ENCODE results near the gene NR1D2. TPM values are rescaled to one million over a fixed set of nuclear protein-coding genes. Genes with fewer than 3 reads are reported as not detected.

NR1D2 gene
- total RNA-seq, 1 donor from 2014 or later: 20.7 TPM

DNA sequence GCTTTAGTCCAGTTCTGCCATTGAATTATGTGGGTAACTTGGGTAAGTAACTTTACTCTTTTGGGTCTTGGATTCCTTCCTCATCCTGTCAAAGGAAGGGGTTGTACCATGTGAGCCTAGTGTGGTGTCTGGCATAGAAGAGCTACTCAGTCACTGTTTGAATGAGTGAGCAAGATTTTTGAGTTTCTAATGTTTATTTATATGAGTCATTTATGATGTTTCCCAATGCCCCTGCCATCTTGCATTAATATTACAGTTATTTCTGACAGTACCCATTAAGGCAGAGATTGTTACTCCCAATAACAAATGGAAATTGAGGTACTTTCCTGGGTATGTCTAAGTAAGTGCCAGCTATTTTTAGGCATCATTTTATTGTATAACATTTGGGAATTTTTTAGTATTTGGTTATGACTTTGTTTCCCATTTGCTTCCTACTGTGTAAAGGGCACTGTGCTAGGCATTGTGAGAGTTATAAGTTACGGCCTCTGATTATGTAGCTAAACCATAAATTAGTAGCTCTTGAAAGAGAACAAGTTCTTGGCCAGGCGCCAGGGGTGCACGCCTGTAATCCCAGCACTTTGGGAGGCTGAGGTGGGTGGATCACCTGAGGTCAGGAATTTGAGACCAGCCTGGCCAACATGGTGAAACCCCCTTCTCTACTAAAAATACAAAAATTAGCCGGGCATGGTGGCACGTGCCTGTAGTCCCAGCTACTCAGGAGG is 23.5 kb downstream of the NR1D2 start:
- Histone ChIP-seq H4K20me1 (ENCODE audit: insufficient read depth, low read length) (no peaks in the 10 kb centered on the region), H3K4me3 (ENCODE audit: insufficient read depth, low read depth, low read length) (no peak overlapping the region), H3K27ac (ENCODE audit: low read depth, low read length) (no peak overlapping the region), H3K4me1 (ENCODE audit: insufficient read depth, low read length) (no peaks in the 10 kb centered on the region), H2AFZ (ENCODE audit: low read depth, low read length) (no peak overlapping the region), H3K9ac (ENCODE audit: low read length) (no peak overlapping the region), H3K9me3 (ENCODE audit: insufficient read depth, low read depth, low read length) (no peaks in the 10 kb centered on the region), H3K79me2 (ENCODE audit: insufficient read depth, low read length) (no peaks in the 10 kb centered on the region), H3K27me3 (ENCODE audit: insufficient read depth, low read length) (no peaks in the 10 kb centered on the region), H3K4me2 (ENCODE audit: low read length) (no peak overlapping the region), H3K36me3 (ENCODE audit: insufficient read depth, low read length) (no peaks in the 10 kb centered on the region)
- Mint-ChIP-seq H3K9me3 (ENCODE audit: unreplicated experiment) (no peaks in the 10 kb centered on the region), H3K27ac (ENCODE audit: unreplicated experiment) (no peak overlapping the region), H3K4me1 (ENCODE audit: low read depth, unreplicated experiment) (peaks cover 2% of the 10 kb centered on the region), H3K4me3 (ENCODE audit: unreplicated experiment) (no peak overlapping the region), H3K27me3 (ENCODE audit: low read depth, unreplicated experiment) (no peaks in the 10 kb centered on the region), H3K36me3 (ENCODE audit: low read depth, unreplicated experiment) (no peaks in the 10 kb centered on the region)
- TF ChIP-seq, protein P1, sequence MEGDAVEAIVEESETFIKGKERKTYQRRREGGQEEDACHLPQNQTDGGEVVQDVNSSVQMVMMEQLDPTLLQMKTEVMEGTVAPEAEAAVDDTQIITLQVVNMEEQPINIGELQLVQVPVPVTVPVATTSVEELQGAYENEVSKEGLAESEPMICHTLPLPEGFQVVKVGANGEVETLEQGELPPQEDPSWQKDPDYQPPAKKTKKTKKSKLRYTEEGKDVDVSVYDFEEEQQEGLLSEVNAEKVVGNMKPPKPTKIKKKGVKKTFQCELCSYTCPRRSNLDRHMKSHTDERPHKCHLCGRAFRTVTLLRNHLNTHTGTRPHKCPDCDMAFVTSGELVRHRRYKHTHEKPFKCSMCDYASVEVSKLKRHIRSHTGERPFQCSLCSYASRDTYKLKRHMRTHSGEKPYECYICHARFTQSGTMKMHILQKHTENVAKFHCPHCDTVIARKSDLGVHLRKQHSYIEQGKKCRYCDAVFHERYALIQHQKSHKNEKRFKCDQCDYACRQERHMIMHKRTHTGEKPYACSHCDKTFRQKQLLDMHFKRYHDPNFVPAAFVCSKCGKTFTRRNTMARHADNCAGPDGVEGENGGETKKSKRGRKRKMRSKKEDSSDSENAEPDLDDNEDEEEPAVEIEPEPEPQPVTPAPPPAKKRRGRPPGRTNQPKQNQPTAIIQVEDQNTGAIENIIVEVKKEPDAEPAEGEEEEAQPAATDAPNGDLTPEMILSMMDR (IDR thresholded peaks at IDR 0.05; ENCODE audit: insufficient read depth, low read depth, low read length): no peak
- TF ChIP-seq EZH2 (IDR thresholded peaks at IDR 0.05; ENCODE audit: insufficient read depth, low read length): no peak
- FAIRE-seq: no peak
- no peak for DNase-seq (ENCODE audit: low read depth)

DNA sequence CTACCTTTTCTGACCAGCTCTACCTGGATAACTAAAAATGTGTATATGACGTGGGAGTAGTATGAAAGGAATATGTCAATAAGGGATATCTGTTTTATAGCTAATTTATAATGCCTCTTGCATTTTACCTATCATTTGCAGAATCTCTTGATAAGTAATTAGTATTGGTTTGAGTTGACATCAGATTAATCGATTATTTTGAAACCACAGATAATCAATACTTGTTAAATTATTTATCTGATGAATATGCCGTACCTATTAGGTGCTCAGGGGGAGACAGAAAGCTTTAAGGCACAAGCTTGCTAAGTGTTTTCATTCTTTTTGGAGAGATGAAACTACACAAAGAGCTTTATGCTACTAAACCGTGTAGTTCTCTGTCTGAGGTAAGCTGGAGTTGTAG is 24.3 kb downstream of the NR1D2 start:
- Histone ChIP-seq H3K36me3 (ENCODE audit: insufficient read depth, low read length) (no peaks in the 10 kb centered on the region), H3K27me3 (ENCODE audit: insufficient read depth, low read length) (no peaks in the 10 kb centered on the region), H4K20me1 (ENCODE audit: insufficient read depth, low read length) (no peaks in the 10 kb centered on the region), H3K9ac (ENCODE audit: low read length) (no peak overlapping the region), H3K4me1 (ENCODE audit: insufficient read depth, low read length) (no peaks in the 10 kb centered on the region), H3K9me3 (ENCODE audit: insufficient read depth, low read depth, low read length) (no peaks in the 10 kb centered on the region), H3K4me2 (ENCODE audit: low read length) (no peak overlapping the region), H3K27ac (ENCODE audit: low read depth, low read length) (no peak overlapping the region), H3K79me2 (ENCODE audit: insufficient read depth, low read length) (no peaks in the 10 kb centered on the region), H3K4me3 (ENCODE audit: insufficient read depth, low read depth, low read length) (no peak overlapping the region), H2AFZ (ENCODE audit: low read depth, low read length) (no peak overlapping the region)
- no peaks in the 10 kb centered on the region for H3K36me3 Mint-ChIP-seq (ENCODE audit: low read depth, unreplicated experiment)
- H3K4me3 Mint-ChIP-seq (ENCODE audit: unreplicated experiment): no peak overlapping the region
- H3K27ac Mint-ChIP-seq (ENCODE audit: unreplicated experiment): no peak overlapping the region
- no peak for TF ChIP-seq EZH2 (IDR thresholded peaks at IDR 0.05; ENCODE audit: insufficient read depth, low read length)
- TF ChIP-seq, protein P1 (IDR thresholded peaks at IDR 0.05; ENCODE audit: insufficient read depth, low read depth, low read length): no peak
- H3K9me3 Mint-ChIP-seq (ENCODE audit: unreplicated experiment): no peaks in the 10 kb centered on the region
- DNase-seq (ENCODE audit: low read depth): no peak
- H3K27me3 Mint-ChIP-seq (ENCODE audit: low read depth, unreplicated experiment): no peaks in the 10 kb centered on the region
- FAIRE-seq: no peak
- no peaks in the 10 kb centered on the region for H3K4me1 Mint-ChIP-seq (ENCODE audit: low read depth, unreplicated experiment)

DNA sequence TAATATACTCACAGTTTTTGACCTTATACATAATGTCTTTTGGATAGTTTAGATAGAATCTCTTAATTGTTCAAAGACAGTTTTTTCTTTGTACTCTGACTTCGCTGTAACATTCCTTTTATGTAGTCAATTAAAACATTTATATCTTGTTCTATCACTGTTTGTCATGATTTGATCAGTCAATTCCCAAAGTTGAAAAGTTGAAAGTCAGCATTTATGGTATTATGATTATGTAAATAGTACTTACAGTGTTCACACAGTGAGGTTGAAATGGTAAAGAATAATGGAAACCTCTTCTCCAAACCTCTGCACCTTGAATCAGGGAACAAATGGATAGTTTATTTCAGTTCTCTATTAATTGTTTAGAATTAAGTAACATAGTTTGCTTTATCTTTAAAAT is 26.6 kb downstream of the NR1D2 start:
- no peak for TF ChIP-seq EZH2 (IDR thresholded peaks at IDR 0.05; ENCODE audit: insufficient read depth, low read length)
- TF ChIP-seq, protein P1 (IDR thresholded peaks at IDR 0.05; ENCODE audit: insufficient read depth, low read depth, low read length): no peak
- H3K36me3 Mint-ChIP-seq (ENCODE audit: low read depth, unreplicated experiment): peaks cover 11% of the 10 kb centered on the region
- H3K4me3 ChIP-seq (ENCODE audit: insufficient read depth, low read depth, low read length): no peak overlapping the region
- H3K27ac ChIP-seq (ENCODE audit: low read depth, low read length): no peak overlapping the region
- H3K27me3 Mint-ChIP-seq (ENCODE audit: low read depth, unreplicated experiment): no peaks in the 10 kb centered on the region
- no peak overlapping the region for H3K27ac Mint-ChIP-seq (ENCODE audit: unreplicated experiment)
- H4K20me1 ChIP-seq (ENCODE audit: insufficient read depth, low read length): no peaks in the 10 kb centered on the region
- H3K9me3 ChIP-seq (ENCODE audit: insufficient read depth, low read depth, low read length): peaks cover 4% of the 10 kb centered on the region
- H3K9ac ChIP-seq (ENCODE audit: low read length): no peak overlapping the region
- H3K4me2 ChIP-seq (ENCODE audit: low read length): no peak overlapping the region
- H3K36me3 ChIP-seq (ENCODE audit: insufficient read depth, low read length): no peaks in the 10 kb centered on the region
- H3K4me1 Mint-ChIP-seq (ENCODE audit: low read depth, unreplicated experiment): no peaks in the 10 kb centered on the region
- H3K4me3 Mint-ChIP-seq (ENCODE audit: unreplicated experiment): no peak overlapping the region
- FAIRE-seq (no peak), DNase-seq (ENCODE audit: low read depth) (no peak)
- H3K4me1 ChIP-seq (ENCODE audit: insufficient read depth, low read length): no peaks in the 10 kb centered on the region
- H3K79me2 ChIP-seq (ENCODE audit: insufficient read depth, low read length): no peaks in the 10 kb centered on the region
- H2AFZ ChIP-seq (ENCODE audit: low read depth, low read length): no peak overlapping the region
- peaks cover 4% of the 10 kb centered on the region for H3K9me3 Mint-ChIP-seq (ENCODE audit: unreplicated experiment)
- H3K27me3 ChIP-seq (ENCODE audit: insufficient read depth, low read length): no peaks in the 10 kb centered on the region
